ENCODE measurements around the gene GALNT9.

GRCh38 chr12:132214161-132214476 lies 115.3 kb downstream of the GALNT9 start:
- TF ChIP-seq, protein P1, sequence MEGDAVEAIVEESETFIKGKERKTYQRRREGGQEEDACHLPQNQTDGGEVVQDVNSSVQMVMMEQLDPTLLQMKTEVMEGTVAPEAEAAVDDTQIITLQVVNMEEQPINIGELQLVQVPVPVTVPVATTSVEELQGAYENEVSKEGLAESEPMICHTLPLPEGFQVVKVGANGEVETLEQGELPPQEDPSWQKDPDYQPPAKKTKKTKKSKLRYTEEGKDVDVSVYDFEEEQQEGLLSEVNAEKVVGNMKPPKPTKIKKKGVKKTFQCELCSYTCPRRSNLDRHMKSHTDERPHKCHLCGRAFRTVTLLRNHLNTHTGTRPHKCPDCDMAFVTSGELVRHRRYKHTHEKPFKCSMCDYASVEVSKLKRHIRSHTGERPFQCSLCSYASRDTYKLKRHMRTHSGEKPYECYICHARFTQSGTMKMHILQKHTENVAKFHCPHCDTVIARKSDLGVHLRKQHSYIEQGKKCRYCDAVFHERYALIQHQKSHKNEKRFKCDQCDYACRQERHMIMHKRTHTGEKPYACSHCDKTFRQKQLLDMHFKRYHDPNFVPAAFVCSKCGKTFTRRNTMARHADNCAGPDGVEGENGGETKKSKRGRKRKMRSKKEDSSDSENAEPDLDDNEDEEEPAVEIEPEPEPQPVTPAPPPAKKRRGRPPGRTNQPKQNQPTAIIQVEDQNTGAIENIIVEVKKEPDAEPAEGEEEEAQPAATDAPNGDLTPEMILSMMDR (IDR thresholded peaks at IDR 0.05), result no peak
- TF ChIP-seq POLR2A (IDR thresholded peaks at IDR 0.05) (no peak), POLR2AphosphoS5 (IDR thresholded peaks at IDR 0.05) (no peak)

Data from prostate gland (tissue), 2 donors.